Neural cell (in vitro differentiated cells): ENCODE data around the gene TACC2.

Source experiments
- EP300 ChIP-seq: fragments of 450-650 bp; conservative IDR thresholded peaks from 2 replicates; pipeline ENCODE4 v1.6.1; 2014; ENCODE audit warnings: antibody characterized with exemption, mild to moderate bottlenecking, moderate library complexity; ENCODE audit not compliant: poor library complexity, severe bottlenecking
- POLR2AphosphoS5 ChIP-seq: IDR thresholded peaks from 2 replicates; pipeline ENCODE4 v1.6.1; 2012
- SMC3 ChIP-seq: fragments of 450-650 bp; conservative IDR thresholded peaks from 2 replicates; pipeline ENCODE4 v1.6.1; 2014; ENCODE audit warnings: antibody characterized with exemption, mild to moderate bottlenecking, moderate library complexity; ENCODE audit not compliant: poor library complexity
- TAF1 ChIP-seq: IDR thresholded peaks from 2 replicates; pipeline ENCODE4 v1.6.1; 2012; ENCODE audit warnings: low read depth
- TF ChIP-seq, protein P1 (sequence below): fragments of 450-650 bp; IDR thresholded peaks from 2 replicates; pipeline ENCODE4 v1.5.1; 2014; ENCODE audit warnings: antibody characterized with exemption, mild to moderate bottlenecking, moderate library complexity; ENCODE audit not compliant: poor library complexity, severe bottlenecking
- TF ChIP-seq, protein P2 (sequence below): IDR thresholded peaks from 2 replicates; pipeline ENCODE4 v1.6.1; 2012; ENCODE audit warnings: borderline replicate concordance

DNA sequence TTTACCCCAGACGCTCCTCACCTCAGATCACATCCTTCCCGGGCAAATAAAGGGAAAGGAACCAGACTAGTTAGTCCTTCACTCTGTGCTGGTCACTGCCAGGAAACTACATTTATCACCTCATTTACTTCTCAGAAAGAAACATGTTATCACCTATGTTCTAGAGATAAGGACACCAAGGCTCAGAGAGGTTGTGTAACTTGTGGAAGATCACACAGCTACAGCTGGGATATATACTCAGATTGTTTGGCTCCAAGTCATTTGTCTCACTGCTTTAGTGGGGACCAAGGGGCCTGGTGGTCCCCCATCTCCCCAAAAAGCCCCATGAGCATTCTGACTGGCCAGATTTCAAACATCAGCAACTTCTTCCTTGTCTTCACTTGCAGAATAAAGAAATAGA, 264.6 kb downstream of the TACC2 start:
- TF ChIP-seq, protein P1, sequence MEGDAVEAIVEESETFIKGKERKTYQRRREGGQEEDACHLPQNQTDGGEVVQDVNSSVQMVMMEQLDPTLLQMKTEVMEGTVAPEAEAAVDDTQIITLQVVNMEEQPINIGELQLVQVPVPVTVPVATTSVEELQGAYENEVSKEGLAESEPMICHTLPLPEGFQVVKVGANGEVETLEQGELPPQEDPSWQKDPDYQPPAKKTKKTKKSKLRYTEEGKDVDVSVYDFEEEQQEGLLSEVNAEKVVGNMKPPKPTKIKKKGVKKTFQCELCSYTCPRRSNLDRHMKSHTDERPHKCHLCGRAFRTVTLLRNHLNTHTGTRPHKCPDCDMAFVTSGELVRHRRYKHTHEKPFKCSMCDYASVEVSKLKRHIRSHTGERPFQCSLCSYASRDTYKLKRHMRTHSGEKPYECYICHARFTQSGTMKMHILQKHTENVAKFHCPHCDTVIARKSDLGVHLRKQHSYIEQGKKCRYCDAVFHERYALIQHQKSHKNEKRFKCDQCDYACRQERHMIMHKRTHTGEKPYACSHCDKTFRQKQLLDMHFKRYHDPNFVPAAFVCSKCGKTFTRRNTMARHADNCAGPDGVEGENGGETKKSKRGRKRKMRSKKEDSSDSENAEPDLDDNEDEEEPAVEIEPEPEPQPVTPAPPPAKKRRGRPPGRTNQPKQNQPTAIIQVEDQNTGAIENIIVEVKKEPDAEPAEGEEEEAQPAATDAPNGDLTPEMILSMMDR, result no peak
- TF ChIP-seq POLR2AphosphoS5, result no peak
- no peak for TF ChIP-seq EP300
- no peak for TF ChIP-seq TAF1
- TF ChIP-seq SMC3, result no peak
- TF ChIP-seq, protein P2, sequence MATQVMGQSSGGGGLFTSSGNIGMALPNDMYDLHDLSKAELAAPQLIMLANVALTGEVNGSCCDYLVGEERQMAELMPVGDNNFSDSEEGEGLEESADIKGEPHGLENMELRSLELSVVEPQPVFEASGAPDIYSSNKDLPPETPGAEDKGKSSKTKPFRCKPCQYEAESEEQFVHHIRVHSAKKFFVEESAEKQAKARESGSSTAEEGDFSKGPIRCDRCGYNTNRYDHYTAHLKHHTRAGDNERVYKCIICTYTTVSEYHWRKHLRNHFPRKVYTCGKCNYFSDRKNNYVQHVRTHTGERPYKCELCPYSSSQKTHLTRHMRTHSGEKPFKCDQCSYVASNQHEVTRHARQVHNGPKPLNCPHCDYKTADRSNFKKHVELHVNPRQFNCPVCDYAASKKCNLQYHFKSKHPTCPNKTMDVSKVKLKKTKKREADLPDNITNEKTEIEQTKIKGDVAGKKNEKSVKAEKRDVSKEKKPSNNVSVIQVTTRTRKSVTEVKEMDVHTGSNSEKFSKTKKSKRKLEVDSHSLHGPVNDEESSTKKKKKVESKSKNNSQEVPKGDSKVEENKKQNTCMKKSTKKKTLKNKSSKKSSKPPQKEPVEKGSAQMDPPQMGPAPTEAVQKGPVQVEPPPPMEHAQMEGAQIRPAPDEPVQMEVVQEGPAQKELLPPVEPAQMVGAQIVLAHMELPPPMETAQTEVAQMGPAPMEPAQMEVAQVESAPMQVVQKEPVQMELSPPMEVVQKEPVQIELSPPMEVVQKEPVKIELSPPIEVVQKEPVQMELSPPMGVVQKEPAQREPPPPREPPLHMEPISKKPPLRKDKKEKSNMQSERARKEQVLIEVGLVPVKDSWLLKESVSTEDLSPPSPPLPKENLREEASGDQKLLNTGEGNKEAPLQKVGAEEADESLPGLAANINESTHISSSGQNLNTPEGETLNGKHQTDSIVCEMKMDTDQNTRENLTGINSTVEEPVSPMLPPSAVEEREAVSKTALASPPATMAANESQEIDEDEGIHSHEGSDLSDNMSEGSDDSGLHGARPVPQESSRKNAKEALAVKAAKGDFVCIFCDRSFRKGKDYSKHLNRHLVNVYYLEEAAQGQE, result no peak
